ELF-1 (cell line): ENCODE results near the gene PDCD4.
A peak's percentile ranks its signal among the peaks of the same experiment; 100 is the strongest.

Experiments
- DNase-seq: peaks from one replicate; pipeline ENCODE4 v3.0.0-alpha.2; 2016; ENCODE audit warnings: low read depth, low spot score

PDCD4 gene

DNA sequence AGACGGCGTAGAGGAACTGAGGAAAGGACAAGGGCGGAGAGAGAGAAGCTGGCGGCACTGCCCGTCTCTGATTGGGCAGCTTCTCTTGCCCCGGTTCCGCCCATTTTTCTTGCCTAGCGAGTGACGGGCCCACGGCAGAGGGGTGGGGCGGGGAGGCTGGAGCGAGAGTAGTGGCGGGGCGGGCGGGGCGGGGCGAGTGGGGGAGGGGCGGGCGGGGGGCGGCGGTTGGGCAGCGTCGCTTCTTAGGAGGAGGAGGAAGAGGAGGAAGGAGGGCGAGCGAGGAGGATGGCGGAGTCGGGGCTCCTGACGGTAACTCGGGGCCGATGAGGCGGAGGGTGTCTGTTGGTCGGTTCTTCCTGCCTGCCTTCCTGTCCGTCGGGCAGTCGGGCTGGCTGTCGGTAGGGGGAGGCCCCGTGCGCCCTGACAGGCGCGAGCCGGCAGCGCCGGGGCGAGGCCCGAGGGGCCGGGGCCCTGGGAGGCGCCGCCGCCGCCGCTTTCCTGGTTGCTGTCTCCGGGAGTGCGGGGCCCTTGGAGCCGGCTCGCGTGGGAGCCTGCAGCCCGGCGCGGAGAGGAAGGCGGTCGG lies 47.7 kb downstream of the PDCD4 start, which contains the start of gene SHOC2:
SHOC2 (plus strand) TSS at position 256 of the 583 bp plus-strand sequence. CDS start 44,755 bp downstream, outside the sequence.
- no peak for DNase-seq

DNA sequence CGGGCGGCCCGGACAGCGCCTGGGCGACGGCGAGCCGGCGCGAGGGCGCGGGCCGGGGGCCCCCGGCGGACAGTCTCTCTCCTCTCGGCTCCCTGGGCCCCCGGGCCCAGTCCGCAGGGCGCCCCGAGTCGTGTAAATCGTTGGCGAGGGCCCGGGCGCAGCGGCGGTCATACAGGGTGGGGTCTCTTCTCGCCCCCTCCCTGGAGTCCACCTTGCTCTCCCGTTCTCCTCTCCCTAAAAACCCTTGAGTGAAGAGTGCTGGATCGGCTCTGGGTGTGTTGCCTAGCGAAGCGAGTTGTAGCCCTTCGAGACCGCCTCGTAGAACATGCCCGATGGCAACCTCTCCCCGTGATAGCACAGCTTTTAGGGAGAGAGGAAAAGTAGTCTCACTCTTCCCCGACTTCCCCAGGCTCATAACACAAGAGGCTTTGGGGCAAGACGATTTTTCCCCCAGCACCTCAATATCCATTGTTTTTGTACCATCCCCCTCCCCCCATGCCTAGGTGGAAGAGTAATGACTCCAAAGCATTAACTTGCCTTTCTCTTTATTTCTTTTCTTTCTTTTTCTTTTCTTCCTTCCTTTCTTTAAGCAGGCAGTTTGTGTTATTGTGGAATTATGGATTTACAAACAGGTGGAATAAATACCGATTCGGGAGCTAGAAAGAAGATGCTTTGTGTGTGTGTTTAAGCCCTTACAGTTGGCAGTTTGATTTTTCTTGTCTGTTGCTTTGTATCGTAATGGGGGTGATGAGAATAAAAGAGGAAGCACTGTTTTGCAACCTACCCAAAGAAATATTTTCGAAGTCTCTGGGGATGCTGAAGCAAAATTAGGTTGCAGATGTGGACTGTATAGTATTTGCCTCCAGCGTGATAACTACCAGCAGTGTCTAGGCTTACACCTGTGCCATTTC lies 48.5 kb downstream of the PDCD4 start:
- peak; percentile 70 for DNase-seq

DNA sequence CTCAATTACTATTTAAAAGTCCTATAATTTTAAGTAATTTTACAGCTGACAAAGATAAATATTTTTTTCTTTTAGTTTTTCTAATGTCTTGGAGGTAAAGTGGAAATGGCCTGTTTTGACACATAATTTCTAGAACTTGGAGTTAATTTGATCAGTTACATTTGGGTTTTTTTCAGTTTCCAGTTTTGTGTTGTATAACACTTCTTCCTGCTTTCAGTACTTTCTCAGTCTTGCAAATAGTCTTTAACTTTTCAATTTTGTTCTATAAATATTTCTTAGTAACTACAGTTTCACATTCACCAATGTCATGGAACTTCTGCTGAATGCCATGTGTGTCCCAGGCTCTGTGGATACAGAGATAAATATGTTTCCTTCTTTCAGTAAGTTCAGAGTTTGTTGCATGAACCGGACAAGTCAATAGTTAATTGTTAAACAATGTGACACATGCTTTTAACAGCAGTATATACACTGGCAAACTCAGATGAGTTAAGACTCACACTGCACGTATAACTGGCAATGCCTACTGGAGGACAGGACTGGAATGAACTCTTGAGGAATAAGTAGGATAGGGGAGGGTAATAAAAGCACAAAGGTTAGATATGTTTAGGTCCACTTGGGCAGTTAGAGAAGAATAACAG lies 52.2 kb downstream of the PDCD4 start:
- no peak for DNase-seq

DNA sequence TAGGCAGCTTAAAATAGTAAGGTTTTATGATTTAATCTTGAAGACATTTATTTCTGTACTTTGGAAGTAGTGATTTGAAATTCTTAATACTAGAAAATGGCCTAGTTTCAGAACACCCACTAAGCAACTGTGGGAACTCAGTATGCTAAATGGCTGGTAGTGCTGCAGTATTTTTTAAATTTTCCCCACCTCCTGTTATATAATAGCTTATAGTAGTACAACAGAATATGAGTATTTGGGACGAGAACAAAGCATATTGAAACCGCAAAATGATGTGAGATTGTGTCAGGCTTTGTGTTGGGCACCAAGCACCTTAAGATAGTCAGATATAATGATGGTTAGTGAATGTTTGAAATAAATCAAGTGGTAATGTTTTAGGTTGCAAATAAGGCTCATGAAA lies 55.7 kb downstream of the PDCD4 start:
- no peak for DNase-seq

DNA sequence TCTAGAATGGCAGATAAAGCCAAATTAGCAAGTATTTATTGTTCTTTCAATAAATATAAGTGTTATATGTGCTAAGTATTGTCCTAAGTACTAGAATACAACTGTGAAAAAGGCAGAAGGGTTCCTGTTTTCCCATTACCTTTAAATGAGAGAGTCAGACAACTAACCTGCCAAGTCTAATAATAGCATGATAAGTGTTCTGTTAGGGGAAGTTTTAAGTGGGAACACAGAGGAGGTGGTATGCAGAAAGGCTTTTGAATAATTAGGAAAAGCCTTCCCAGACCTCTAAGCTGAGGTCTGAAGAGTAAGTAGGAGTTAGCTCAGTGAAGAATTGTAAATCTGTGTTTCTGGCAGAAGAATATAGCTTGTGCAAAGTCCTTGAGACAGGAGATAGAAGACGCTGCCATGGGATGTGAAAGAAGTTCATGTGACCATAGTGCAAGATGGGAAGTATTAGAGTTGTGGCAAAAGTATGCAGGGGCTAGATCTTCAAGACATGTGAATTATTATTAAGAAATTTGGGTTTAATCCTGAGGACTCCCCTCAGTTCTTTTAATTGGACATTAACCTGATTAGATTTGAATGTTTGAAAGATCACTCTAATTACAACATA lies 60.1 kb downstream of the PDCD4 start:
- no peak for DNase-seq

DNA sequence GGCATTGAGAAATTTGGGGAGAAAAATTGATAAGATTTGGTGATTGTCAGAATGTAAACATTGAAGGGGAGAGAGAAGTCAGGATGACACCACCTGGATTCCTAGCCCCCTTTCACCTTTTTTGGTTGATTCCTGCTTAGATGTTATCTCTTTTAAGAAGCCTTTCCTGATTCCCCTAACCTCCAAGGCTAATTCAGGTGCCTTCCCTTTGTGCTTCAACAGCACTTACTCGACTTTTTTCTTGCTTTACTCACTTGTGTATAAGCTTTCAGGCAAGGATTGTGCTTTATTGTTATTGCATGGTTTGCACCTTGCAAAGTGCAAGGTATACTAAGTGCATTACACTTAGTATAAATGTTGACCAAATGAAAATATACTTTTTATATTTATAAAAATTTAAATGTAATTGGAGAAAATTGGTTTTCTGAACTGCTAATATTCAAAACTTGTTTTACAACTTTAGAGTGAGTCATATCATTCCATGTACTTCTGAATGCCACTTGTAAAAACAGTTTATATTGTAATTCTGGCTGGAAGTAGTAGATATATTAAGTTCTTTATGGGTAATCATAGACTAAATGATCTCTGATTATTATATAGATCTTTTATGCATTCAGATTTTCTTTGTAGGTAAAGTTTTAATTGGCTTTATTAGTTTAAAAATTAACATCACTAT lies 60.9 kb downstream of the PDCD4 start:
- no peak for DNase-seq

DNA sequence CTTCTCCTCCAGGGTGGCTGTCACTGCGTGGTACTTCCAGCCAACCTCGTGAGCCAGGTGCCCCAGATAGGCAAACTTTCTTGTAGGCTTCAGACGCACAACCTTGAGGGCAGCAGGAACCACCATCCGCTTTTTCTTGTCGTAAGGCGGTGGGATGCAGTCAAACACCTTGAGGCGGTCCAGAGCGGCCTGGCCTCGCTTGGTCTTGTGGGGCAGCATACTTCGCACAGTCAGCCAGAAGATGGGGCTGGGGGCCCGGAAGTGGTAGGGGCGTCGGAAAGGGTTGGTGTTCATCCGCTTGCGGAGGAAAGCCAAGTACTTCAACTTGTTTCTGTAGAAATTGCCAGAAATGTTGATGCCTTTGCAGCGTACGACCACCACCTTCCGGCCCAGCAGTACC lies 65.0 kb downstream of the PDCD4 start:
- no peak for DNase-seq

DNA sequence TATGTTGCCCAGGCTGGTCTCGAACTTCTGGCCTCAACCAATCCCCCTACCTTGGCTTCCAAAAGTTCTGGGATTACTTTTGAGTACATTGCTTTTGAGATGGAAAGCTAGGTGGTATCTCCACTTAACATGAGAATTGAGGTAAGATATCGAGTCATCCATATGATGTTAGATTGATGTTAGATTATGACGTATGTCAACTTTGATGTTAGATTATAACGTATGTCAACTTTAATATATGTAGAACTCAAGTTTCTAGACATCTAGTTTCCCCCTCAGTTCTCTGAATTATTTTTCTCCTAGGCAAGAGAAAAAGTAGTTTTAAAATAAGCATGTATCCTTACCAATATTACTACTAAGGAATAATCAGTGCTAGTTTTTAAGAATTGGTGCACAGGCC lies 67.7 kb downstream of the PDCD4 start:
- DNase-seq, result no peak

DNA sequence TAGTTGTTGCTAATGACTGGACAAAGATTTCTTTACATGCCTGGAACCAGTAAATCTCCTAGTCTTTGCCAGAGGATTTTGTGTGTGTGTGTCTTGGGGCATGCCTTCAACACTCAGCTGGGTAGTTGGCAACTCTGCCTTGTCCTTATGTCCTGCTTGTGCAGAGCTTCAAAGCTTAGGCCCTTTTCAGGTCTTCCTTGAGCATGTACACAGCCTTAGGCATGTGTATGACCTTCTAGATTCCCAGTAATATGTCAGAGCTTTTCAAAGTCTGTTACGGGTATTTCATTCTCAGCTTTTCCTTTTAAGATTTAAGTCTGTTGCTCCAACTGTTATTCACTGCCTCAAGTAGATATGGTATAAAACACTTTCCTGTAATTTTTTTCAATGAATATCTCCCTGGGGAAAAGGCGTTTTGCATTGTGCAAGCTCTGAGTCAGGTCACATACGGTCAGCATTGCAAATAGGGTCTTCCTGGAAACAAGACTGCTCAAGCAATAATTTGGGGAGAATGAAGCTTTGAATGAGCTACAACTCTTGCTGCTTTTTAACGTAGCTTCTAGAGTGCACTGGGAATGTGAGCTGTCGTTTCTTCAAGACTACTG lies 73.2 kb downstream of the PDCD4 start:
- no peak for DNase-seq

DNA sequence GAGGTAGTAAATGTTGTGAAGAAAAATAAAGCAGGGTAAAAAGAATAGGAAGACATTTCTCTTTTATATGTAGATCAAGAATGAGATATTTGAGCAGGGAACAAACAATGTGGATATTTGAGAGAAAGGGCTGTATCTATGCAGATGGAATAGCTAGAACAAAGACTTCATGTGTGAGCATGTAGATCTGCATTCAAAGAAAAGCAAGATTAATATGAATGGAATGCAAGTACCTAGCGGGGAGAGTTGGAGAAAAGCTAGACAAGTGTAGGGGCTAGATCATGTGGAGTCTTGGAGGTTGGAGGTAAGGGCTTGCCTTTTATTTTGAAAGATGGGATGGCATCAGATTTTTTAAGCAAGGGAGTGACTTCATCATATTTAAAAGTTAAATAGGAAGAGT lies 74.8 kb downstream of the PDCD4 start:
- DNase-seq, result no peak

DNA sequence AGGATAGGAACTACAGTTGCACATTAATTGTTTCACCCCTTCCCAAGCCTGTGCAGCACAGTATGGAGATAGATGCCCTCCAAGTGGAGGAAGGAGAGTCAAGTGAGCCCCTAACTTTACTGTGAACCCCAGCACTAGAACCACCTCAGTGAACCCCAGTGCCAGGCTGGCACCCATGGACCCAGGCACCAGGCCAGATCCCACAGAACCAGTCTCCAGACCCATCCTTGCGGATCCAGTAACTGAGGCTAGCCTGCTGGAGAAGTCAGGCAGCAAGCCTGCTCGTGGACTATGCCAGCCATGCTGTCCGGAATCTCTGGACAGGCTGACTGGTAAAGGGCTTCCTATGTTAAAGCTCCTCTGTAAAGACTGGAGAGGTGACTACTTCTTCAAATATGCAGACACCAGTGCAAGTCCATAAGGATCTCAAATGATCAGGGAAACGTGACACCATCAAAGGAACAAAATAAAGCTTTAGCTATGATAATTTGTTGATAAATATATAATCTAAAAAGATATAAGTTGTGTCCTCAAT lies 75.4 kb downstream of the PDCD4 start:
- DNase-seq, result no peak
